ENCODE data around the gene HIP1.
"Not testable (repeated sequence)": the region's sequence is repeated elsewhere in the genome, so short reads cannot be mapped to it uniquely, and the experiment has no call there.

HIP1 gene

GRCh38 chr7:75738975-75739795, 444 bp upstream of the HIP1 start:
- DNase-seq: peak; percentile 98

DNA sequence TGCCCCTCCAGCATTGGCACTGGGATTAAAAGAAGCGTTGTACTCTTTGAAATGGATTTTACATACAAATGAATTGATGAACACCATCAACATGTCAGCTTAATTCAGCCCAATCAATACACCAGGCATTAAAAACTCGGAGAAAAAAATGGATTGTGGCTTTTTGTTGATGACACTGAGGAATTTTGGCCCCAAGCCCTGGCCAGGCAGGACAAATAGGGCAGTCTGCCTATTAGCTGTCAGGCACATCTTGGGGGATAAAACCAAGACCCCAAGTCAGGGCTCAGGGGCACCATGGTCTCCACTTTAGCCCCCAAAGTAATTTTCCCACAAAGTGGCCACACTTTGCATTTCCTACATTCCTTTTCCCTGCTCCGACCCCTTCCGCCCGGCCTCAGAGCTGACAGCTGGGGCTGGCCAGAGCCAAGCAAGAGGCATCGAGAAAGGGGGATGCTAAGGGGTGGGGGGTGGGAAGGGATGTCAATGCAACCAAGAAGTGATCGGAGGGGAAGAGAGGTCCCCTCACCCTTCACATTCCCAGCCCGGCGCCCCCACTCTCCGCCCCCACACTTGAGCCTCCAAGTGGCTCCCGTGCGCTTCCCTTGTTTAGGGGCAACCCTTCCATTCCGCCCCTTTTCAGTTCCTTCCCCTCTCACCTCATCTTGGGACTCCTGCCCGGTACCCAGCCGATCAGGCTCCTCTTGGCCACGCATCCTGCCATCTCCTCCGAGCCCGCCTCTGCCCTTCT, 711 bp downstream of the HIP1 start:
- no peak for DNase-seq

GRCh38 chr7:75735581-75736350, 3.0 kb downstream of the HIP1 start:
- DNase-seq: no peak

- no peak for DNase-seq
These were observed 3.9 kb downstream of the HIP1 start for GRCh38 chr7:75734586-75735458.

- DNase-seq: no peak
These were observed 5.7 kb downstream of the HIP1 start for GRCh38 chr7:75732764-75733630.

- DNase-seq: no peak
These were observed 6.7 kb downstream of the HIP1 start for GRCh38 chr7:75732016-75732521.

DNA sequence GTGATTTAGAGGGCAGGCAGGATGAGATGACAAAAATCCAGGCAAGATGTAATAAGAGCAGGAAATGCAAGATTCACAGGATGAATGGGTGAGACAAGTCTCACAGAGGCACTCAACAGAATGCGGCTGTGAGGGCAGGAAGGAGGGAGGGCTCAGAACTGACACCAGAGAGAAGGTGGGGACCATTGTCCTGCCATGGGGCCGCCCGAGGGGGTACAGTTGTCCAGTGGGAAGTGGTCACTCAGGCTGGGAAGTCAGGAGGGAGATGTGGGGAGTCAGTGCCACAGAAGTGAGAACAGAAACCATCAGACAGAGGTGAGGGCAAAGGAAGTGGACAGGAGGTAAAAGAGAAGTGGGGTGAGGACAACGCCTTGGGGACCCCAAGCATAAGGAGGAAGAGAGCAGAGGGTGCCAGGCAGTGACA, 8.9 kb downstream of the HIP1 start:
- DNase-seq: no peak

DNA sequence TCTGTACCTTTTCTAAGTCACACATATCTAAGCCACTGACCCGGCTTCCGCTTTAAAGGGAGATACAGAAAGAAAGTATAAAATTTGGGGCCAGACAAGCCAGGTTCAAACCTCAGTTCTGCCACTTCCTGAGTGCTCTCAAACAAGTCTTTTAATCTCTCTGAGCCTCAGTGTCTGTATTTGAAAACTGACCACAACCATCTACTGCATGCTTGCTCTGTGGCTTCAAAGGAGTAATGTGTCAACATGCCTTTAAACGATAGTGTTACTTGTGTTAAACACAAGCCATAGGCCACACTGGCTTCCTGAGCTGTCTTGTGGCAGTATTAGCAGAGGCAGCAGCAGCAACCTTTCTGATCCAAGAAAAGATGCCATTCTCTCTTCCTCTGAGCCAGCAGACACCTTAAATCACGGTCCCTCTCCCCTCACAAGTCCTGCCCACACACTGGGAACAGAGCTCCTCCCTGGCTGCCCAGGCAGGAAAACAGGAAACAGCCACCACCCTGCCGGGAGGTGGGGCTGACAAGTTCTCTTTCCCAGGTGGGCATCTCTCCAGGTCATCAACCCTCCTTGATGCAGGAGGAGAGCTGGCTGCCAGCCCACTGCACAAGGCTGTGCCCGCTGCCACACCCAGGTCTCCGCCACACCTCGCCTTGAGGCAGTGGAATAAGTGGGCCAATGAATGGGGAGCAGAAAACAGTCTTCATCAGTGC, 10.7 kb downstream of the HIP1 start:
- no peak for DNase-seq

DNA sequence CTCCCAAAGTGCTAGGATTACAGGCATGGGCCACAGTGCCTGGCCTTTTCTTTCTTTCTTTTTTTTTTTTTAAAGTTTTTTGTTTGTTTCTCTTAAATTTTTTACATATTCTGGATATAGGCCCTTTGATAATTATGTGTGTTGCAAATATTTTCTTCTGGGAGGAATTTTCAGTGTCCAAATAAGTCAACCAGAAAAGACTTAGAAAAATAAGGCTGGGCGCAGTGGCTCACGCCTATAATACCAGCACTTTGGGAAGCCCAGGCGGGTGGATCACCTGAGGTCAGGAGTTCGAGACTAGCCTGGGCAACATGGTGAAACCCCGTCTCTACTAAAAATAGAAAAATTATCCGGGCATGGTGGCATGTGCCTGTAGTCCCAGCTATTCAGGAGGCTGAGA, 11.4 kb downstream of the HIP1 start:
- DNase-seq: not testable (repeated sequence)

GRCh38 chr7:75725306-75725705, 13.4 kb downstream of the HIP1 start:
- no peak for DNase-seq

- no peak for DNase-seq
These were observed 15.3 kb downstream of the HIP1 start for GRCh38 chr7:75723444-75723843.

DNA sequence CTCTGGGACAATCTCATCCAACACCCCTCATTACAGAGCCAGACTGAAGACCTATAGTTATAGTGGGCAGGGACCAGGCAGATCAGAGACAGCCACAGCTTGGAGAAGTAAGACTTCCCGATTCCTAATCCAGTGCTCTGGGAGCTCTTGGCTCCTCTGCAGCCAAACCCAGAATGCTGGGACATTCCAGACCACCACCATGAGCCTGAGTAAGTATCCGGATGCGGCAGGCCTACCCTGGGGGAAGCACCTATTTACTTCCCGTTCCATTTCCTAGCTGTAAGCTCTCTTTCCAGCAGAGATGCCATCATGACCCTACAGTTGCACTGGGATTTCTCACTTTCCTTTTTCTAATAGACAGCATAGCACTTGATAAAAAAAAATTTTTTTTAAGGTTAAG, 16.4 kb downstream of the HIP1 start:
- DNase-seq: no peak

GRCh38 chr7:75721922-75722321, 16.8 kb downstream of the HIP1 start:
- not testable (repeated sequence) for DNase-seq

DNA sequence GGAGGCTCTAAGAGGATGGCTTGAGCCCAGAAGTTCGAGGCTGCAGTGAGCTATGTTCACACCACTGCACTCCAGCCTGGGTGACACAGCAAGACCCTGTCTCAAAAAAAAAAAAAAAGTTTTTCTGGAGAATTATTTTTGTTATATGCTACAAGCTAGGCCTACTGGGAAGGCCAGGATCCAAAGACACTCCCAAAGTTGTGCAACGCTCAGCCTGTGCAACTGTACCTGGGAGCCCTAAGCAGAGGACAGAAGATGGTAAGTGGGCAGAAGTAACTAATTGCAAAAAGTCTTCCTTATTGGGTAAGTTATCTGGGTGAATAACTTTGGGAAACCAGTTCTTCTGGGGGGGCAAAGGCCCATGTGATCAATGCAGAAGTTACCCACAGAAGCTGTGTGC, 17.3 kb downstream of the HIP1 start:
- DNase-seq: no peak

DNA sequence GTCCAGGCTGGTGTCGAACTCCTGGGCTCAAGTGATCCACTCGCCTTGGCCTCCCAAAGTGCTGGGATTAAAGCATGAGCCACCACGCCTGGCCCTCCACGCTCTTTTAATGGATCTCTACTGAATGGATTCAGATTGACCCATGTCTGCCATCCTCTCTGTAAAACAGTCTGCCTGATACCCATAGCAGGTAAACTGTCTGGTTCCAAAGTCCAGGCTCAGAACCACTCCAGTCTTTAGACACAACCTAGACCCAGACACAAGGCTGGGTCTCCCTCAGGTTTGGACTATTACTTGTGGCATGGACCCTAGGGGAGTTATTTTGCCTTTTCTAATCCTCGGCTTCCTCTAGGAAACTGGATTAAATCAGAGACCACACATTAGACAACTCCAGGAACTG, 19.1 kb downstream of the HIP1 start:
- DNase-seq: no peak

GRCh38 chr7:75718390-75719031, 20.2 kb downstream of the HIP1 start:
- no peak for DNase-seq

DNA sequence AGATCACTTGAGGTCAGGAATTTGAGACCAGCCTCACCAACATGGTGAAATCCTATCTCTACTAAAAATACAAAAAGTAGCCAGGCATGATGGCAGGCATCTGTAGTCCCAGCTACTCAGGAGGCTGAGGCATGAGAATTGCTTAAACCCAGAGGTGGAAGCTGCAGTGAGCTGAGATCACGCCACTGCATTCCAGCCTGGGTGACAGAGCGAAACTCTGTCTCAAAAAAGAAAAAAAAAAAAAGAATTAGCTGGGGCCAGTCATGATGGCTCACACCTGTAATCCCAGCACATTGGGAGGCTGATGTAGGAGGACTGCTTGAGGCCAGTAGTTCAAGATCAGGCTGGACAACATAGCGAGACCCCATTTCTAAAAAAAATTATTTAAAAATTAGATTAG, 21.0 kb downstream of the HIP1 start:
- not testable (repeated sequence) for DNase-seq

GRCh38 chr7:75716992-75717626, 21.6 kb downstream of the HIP1 start:
- no peak for DNase-seq

DNA sequence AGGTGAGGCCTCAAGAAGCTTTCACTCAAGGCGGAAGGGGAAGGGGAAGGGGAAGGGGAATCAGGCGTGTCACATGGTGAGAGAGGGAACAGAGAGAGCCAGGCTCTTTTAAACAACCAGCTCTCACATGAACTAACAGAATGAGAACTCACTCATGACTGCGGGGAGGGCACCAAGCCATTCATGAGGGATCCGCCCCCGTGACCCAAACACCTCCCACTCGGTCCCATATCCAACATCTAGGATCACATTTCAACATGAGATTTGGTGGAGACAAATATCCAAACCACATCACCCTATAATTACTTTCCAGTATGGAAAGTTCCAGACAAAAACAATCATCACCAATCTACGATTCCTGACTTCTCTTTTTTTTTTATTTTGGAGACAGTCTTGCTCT, 22.9 kb downstream of the HIP1 start:
- DNase-seq: no peak

Measured in GF-D8 (cell line).